ENCODE data around the gene TSEN2. TPM values are rescaled to one million over a fixed set of nuclear protein-coding genes. Genes with fewer than 3 reads are reported as not detected.

The TSEN2 gene
- total RNA-seq, 3 donors from 2014 or later (not counting 1 experiment from before 2014, with no cell fraction given) = 4.1 to 11.4 (median 5.7) TPM

DNA sequence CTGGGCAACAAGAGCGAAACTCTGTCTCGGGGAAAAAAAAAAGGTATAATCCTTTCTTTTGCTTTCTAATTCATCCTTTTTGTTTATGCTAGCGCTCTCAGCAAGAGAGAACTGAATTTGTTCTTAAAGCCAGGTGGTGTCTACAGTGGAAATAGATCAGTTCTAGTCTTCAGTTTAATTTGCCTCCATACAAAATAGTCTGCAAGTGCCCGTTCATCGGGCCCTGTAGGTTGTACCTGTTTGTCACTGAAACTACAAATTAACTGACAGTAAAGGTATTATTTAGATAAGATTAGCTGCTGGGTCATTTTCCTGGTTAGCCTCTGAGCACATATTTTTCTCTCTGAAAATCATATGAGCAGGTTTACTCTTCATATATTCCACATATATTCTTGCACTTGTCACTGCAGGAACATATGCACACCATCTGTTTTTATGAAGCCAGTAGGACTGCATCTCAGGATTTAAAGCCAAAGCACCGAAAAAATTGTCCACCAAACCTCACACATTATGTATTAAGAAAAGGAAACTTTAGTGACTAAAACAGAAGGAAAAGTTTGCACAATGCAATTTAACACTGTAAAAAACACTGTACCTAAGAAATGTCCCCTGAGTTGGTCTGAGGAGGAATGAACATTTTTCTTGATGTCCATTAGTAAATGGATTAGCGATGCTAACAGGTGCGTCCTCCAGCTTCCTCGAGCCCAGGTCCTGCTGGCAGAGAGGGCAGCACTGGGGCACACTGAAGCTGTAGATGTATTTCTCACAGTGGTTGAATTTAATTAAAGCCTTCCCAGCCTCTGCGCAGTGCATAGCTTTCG, 60.6 kb downstream of the TSEN2 start:
- intact Hi-C loops (cut with micrococcal nuclease) = no loop called here
- Histone ChIP-seq H3K4me1 (ENCODE audit: control insufficient read depth, insufficient read depth, low read length) (no peaks in the 10 kb centered on the region), H3K27ac (ENCODE audit: low read length) (no peak overlapping the region), H3K36me3 (ENCODE audit: control insufficient read depth, insufficient read depth, low read length) (no peaks in the 10 kb centered on the region), H3K9me3 (ENCODE audit: control insufficient read depth, insufficient read depth, low read length) (no peaks in the 10 kb centered on the region), H3K27me3 (ENCODE audit: control insufficient read depth, insufficient read depth, low read length) (peaks cover 2% of the 10 kb centered on the region), H3K4me3 (ENCODE audit: low read length) (no peak overlapping the region)
- no peak overlapping the region for H3K4me3 Mint-ChIP-seq
- DNase-seq (no peak), ATAC-seq (no peak)
- WGBS (ENCODE audit: insufficient coverage) = 93% methylated on average over 8 of the region's 11 CpGs
- H3K36me3 Mint-ChIP-seq = no peaks in the 10 kb centered on the region
- peaks cover 0 to 1% of the 10 kb centered on the region in 2 donors for H3K27me3 Mint-ChIP-seq (ENCODE audit: low read depth in 2 of 2)
- H3K4me1 Mint-ChIP-seq = no peaks in the 10 kb centered on the region
- TF ChIP-seq, protein P1, sequence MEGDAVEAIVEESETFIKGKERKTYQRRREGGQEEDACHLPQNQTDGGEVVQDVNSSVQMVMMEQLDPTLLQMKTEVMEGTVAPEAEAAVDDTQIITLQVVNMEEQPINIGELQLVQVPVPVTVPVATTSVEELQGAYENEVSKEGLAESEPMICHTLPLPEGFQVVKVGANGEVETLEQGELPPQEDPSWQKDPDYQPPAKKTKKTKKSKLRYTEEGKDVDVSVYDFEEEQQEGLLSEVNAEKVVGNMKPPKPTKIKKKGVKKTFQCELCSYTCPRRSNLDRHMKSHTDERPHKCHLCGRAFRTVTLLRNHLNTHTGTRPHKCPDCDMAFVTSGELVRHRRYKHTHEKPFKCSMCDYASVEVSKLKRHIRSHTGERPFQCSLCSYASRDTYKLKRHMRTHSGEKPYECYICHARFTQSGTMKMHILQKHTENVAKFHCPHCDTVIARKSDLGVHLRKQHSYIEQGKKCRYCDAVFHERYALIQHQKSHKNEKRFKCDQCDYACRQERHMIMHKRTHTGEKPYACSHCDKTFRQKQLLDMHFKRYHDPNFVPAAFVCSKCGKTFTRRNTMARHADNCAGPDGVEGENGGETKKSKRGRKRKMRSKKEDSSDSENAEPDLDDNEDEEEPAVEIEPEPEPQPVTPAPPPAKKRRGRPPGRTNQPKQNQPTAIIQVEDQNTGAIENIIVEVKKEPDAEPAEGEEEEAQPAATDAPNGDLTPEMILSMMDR (IDR thresholded peaks at IDR 0.05) = no peak
- no peaks in the 10 kb centered on the region for H3K9me3 Mint-ChIP-seq
- no peak overlapping the region for H3K27ac Mint-ChIP-seq

DNA sequence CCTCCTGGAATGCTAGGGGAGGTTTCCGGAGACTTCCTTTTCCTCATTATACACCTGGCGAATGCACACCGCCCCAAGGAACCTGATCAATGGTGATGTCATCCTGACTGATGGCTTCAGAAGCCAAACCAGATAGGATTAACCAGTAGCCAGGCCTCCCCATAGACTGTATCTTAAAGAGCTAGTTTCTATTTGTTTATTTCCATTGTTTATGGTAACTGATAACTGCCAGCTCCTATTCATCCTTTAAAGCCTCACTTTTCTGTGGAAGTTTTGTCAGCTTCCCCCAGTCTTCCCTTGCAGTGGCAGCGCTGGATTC, 61.2 kb downstream of the TSEN2 start, which contains the start of gene MKRN2OS:
Gene MKRN2OS (minus strand): TSS at position 27 of the 319 bp plus-strand sequence. CDS start 35 bp downstream, outside the sequence.
- Histone ChIP-seq H3K9me3 (ENCODE audit: control insufficient read depth, insufficient read depth, low read length) (no peaks in the 10 kb centered on the region), H3K4me1 (ENCODE audit: control insufficient read depth, insufficient read depth, low read length) (no peaks in the 10 kb centered on the region), H3K27ac (ENCODE audit: low read length) (no peak within 1 kb of the TSS), H3K4me3 (ENCODE audit: low read length) (no peak within 1 kb of the TSS), H3K36me3 (ENCODE audit: control insufficient read depth, insufficient read depth, low read length) (no peaks in the 10 kb centered on the region), H3K27me3 (ENCODE audit: control insufficient read depth, insufficient read depth, low read length) (peaks cover 2% of the 10 kb centered on the region)
- intact Hi-C loops (cut with micrococcal nuclease) = no loop called here
- Mint-ChIP-seq H3K27ac (no peak within 1 kb of the TSS), H3K9me3 (no peaks in the 10 kb centered on the region), H3K4me1 (no peaks in the 10 kb centered on the region), H3K27me3 (ENCODE audit: low read depth in 2 of 2) (peaks cover 6 to 7% of the 10 kb centered on the region in 2 donors), H3K4me3 (no peak within 1 kb of the TSS), H3K36me3 (no peaks in the 10 kb centered on the region)
- ATAC-seq = no peak
- TF ChIP-seq, protein P1 (IDR thresholded peaks at IDR 0.05) = no peak
- no peak for DNase-seq
- 98% methylated on average over 4 of the region's 4 CpGs for WGBS (ENCODE audit: insufficient coverage)

DNA sequence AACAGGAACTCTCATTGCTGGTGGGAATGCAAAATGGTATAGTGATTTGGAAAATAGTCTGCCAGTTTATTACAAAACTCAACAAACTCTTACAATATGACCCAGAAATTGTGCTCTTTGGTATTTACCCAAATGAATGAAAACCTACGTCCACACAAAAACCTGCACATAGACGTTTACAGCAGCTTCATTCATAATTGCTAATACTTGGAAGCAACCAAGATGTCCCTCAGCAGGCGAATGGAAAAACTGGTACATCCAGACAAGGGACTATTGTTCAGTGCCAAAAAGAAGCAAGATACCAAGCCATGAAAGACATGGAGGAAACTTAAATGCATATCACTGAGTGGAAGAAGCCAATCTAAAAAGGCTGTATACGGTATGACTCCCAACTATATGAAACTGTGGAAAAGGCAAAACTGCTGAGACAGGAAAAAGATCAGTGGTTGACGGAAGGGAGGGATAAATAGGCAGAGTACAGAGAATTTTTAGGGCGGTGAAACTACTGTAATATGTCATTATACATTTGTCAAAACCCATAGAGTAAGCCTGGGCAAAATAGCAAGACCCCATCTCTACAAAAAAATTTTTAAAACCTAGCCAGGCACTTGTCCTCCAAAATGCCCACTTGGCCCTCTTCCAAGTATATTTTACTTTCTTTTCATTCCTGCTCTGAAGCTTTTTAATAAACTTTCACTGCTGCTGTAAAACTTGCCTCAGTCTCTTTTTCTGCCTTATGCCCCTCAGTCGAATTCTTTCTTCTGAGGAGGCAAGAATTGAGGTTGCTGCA, 65.9 kb downstream of the TSEN2 start:
- H3K27ac Mint-ChIP-seq = no peak overlapping the region
- H3K36me3 ChIP-seq (ENCODE audit: control insufficient read depth, insufficient read depth, low read length) = no peaks in the 10 kb centered on the region
- H3K9me3 ChIP-seq (ENCODE audit: control insufficient read depth, insufficient read depth, low read length) = no peaks in the 10 kb centered on the region
- 90% methylated on average over 6 of the region's 7 CpGs for WGBS (ENCODE audit: insufficient coverage)
- no peak overlapping the region for H3K4me3 ChIP-seq (ENCODE audit: low read length)
- peaks cover 16% of the 10 kb centered on the region for H3K27me3 ChIP-seq (ENCODE audit: control insufficient read depth, insufficient read depth, low read length)
- H3K4me1 Mint-ChIP-seq = peaks cover 8% of the 10 kb centered on the region in 2 donors
- ATAC-seq = no peak
- H3K27ac ChIP-seq (ENCODE audit: low read length) = no peak overlapping the region
- intact Hi-C loops (cut with micrococcal nuclease) = no loop called here
- peaks cover 25 to 27% of the 10 kb centered on the region in 2 donors for H3K27me3 Mint-ChIP-seq (ENCODE audit: low read depth in 2 of 2)
- no peaks in the 10 kb centered on the region for H3K9me3 Mint-ChIP-seq
- H3K4me3 Mint-ChIP-seq = no peak overlapping the region
- DNase-seq = no peak
- TF ChIP-seq, protein P1 (IDR thresholded peaks at IDR 0.05) = no peak
- no peaks in the 10 kb centered on the region for H3K36me3 Mint-ChIP-seq
- H3K4me1 ChIP-seq (ENCODE audit: control insufficient read depth, insufficient read depth, low read length) = peaks cover 6% of the 10 kb centered on the region

All from natural killer cell (primary cell).